GM18520 (cell line): ENCODE results near the gene TRIM3.

Experiments
- ATAC-seq: cut with Tn5 transposase; IDR thresholded peaks from one replicate; pipeline ENCODE4 v1.9.1; 2021; ENCODE audit not compliant: unreplicated experiment

The TRIM3 gene

GRCh38 chr11:6481012-6481923 is 7.5 kb upstream of the TRIM3 start, which contains the start of the genes ARFIP2 and TIMM10B:
TSS of gene ARFIP2 (minus strand) at chr11:6481331. CDS start at chr11:6480421, 910 bp downstream.
TSS of gene TIMM10B (plus strand) at chr11:6481501. CDS start at chr11:6481517, 16 bp downstream.
- peak; percentile 99 for ATAC-seq

- no peak for ATAC-seq
Measured at GRCh38 chr11:6480299-6480914, 6.7 kb upstream of the TRIM3 start.

GRCh38 chr11:6476571-6476970 is 2.8 kb upstream of the TRIM3 start:
- ATAC-seq = no peak

- ATAC-seq = no peak
Measured at GRCh38 chr11:6475936-6476335, 2.2 kb upstream of the TRIM3 start.

- no peak for ATAC-seq
Measured at GRCh38 chr11:6474806-6475500, 1.2 kb upstream of the TRIM3 start.

- ATAC-seq = no peak
Measured at GRCh38 chr11:6474413-6474792, 662 bp upstream of the TRIM3 start.

- no peak for ATAC-seq
Measured at GRCh38 chr11:6472934-6473333, 807 bp downstream of the TRIM3 start.

GRCh38 chr11:6469599-6469998 is 4.1 kb downstream of the TRIM3 start:
- ATAC-seq = no peak

- no peak for ATAC-seq
Measured at GRCh38 chr11:6468712-6469495, 4.8 kb downstream of the TRIM3 start.

GRCh38 chr11:6459099-6459450 is 14.7 kb downstream of the TRIM3 start:
- ATAC-seq = no peak

GRCh38 chr11:6458352-6459098 is 15.2 kb downstream of the TRIM3 start:
- no peak for ATAC-seq

GRCh38 chr11:6457581-6458320 is 16.0 kb downstream of the TRIM3 start:
- no peak for ATAC-seq

- ATAC-seq = no peak
Measured at GRCh38 chr11:6456361-6457073, 17.2 kb downstream of the TRIM3 start.

- no peak for ATAC-seq
Measured at GRCh38 chr11:6455070-6455469, 18.7 kb downstream of the TRIM3 start.

- no peak for ATAC-seq
Measured at GRCh38 chr11:6453152-6453551, 20.6 kb downstream of the TRIM3 start.

GRCh38 chr11:6452219-6452618 is 21.5 kb downstream of the TRIM3 start:
- ATAC-seq = no peak

GRCh38 chr11:6448574-6448973 is 25.2 kb downstream of the TRIM3 start:
- no peak for ATAC-seq

GRCh38 chr11:6443269-6444003 is 30.3 kb downstream of the TRIM3 start:
- no peak for ATAC-seq
